ENCODE data around the gene JPH4. TPM values are rescaled to one million over a fixed set of nuclear protein-coding genes. Genes with fewer than 3 reads are reported as not detected.

JPH4 gene
- total and polyA plus RNA-seq, 2 donors (not counting 1 experiment from before 2014, with no cell fraction given) = not detected

- ChIA-PET POLR2A (no interaction called here), CTCF (interaction anchor here (1.9 kb wide), 1 partner anchor 9 kb away, joined by 8 read pairs; no protein-coding TSS in a partner anchor)
- Histone ChIP-seq H3K4me1 (ENCODE audit: control insufficient read depth in 2 of 2, insufficient read depth in 2 of 2, low read length in 2 of 2) (no peaks in the 10 kb centered on the region), H3K4me2 (replicated peaks; ENCODE audit: low read depth, low read length, poor library complexity, severe bottlenecking) (no peak overlapping the region), H3K79me2 (ENCODE audit: control insufficient read depth, insufficient read depth, low read length) (no peaks in the 10 kb centered on the region), H3K9me3 (ENCODE audit: control extremely low read depth in 1 of 3, control insufficient read depth in 2 of 3, insufficient read depth in 1 of 3, low read length in 2 of 3) (peaks cover 0 to 9% (median 5%) of the 10 kb centered on the region in 3 donors), H3K27me3 (replicated peaks in 1 of 4; ENCODE audit: control extremely low read depth in 1 of 4, control insufficient read depth in 3 of 4, insufficient read depth in 4 of 4, low read length in 3 of 4) (peaks cover 0 to 5% (median under 1%) of the 10 kb centered on the region in 4 experiments), H4K20me1 (ENCODE audit: control insufficient read depth, insufficient read depth, low read length, poor library complexity, severe bottlenecking) (no peaks in the 10 kb centered on the region), H3K9ac (ENCODE audit: low read length) (no peak overlapping the region), H3K4me3 (ENCODE audit: control extremely low read depth in 1 of 5, extremely low read depth in 1 of 5, insufficient read depth in 1 of 5, low read depth in 2 of 5, low read length in 4 of 5) (no peak overlapping the region), H3K27ac (ENCODE audit: low read length in 2 of 2) (no peak overlapping the region), H3K36me3 (replicated peaks in 1 of 2; ENCODE audit: control extremely low read depth in 1 of 2, control insufficient read depth in 1 of 2, extremely low read depth in 1 of 2, insufficient read depth in 2 of 2, low read length in 1 of 2) (no peaks in the 10 kb centered on the region), H2AFZ (ENCODE audit: insufficient read depth, low read depth, low read length, poor library complexity, severe bottlenecking) (no peak overlapping the region)
- Mint-ChIP-seq H3K27ac (no peak overlapping the region), H3K4me3 (no peak overlapping the region), H3K9me3 (ENCODE audit: insufficient read depth) (peaks cover 12% of the 10 kb centered on the region), H3K4me1 (no peaks in the 10 kb centered on the region), H3K27me3 (peaks cover 38% of the 10 kb centered on the region)
- ATAC-seq (ENCODE audit: low read depth) (no peak), DNase-seq (no peak)
- no peak for TF ChIP-seq EZH2 (IDR thresholded peaks at IDR 0.05; ENCODE audit: borderline replicate concordance, insufficient read depth, low read depth, low read length, poor library complexity, severe bottlenecking)
- TF ChIP-seq, protein P1, sequence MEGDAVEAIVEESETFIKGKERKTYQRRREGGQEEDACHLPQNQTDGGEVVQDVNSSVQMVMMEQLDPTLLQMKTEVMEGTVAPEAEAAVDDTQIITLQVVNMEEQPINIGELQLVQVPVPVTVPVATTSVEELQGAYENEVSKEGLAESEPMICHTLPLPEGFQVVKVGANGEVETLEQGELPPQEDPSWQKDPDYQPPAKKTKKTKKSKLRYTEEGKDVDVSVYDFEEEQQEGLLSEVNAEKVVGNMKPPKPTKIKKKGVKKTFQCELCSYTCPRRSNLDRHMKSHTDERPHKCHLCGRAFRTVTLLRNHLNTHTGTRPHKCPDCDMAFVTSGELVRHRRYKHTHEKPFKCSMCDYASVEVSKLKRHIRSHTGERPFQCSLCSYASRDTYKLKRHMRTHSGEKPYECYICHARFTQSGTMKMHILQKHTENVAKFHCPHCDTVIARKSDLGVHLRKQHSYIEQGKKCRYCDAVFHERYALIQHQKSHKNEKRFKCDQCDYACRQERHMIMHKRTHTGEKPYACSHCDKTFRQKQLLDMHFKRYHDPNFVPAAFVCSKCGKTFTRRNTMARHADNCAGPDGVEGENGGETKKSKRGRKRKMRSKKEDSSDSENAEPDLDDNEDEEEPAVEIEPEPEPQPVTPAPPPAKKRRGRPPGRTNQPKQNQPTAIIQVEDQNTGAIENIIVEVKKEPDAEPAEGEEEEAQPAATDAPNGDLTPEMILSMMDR (IDR thresholded peaks at IDR 0.05) = no peak
- intact Hi-C loops (cut with micrococcal nuclease) = no loop called here
- no CpG with 5 or more reads among the region's 4 CpGs for WGBS (ENCODE audit: insufficient coverage)
Observed at GRCh38 chr14:23621932-23622730, 43.5 kb upstream of the JPH4 start.
